Measurements from ENCODE around the gene MACO1. TPM values are rescaled to one million over a fixed set of nuclear protein-coding genes. Genes with fewer than 3 reads are reported as not detected.

MACO1 gene
- total RNA-seq, 1 experiment from 2014 or later = 16.3 TPM

DNA sequence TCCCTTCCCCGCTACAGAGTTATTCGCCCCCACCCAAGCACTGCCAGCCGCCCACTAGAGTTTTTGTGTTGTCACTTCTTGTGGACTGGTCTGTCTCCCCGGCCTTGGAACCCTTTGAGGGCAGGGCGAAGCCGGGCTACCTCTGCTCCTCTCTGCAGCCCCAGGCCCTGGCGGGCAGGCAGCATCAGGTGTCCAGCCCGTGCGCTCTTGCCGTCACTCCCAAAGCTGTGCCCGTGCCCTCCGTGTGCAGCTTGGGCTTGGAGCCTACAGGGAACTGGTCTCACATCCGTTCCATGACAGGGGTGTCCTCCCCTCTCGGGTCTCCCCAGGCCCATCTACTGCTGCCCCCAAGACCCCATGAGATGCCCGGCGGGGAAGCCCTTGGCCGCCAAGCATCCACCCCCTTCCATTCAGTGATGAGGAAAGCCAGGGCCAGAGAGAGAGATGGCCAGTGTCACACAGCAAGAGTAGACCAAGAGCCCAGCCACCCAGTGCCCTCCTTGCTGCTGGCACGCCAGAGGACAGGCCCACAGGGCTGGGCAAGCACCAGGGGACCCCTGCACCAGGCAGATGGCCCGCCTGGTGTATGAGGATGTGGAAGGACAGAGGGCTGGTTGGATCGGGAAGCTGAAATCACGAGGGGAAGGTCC lies 97.4 kb downstream of the MACO1 start:
- TF ChIP-seq, protein P1, sequence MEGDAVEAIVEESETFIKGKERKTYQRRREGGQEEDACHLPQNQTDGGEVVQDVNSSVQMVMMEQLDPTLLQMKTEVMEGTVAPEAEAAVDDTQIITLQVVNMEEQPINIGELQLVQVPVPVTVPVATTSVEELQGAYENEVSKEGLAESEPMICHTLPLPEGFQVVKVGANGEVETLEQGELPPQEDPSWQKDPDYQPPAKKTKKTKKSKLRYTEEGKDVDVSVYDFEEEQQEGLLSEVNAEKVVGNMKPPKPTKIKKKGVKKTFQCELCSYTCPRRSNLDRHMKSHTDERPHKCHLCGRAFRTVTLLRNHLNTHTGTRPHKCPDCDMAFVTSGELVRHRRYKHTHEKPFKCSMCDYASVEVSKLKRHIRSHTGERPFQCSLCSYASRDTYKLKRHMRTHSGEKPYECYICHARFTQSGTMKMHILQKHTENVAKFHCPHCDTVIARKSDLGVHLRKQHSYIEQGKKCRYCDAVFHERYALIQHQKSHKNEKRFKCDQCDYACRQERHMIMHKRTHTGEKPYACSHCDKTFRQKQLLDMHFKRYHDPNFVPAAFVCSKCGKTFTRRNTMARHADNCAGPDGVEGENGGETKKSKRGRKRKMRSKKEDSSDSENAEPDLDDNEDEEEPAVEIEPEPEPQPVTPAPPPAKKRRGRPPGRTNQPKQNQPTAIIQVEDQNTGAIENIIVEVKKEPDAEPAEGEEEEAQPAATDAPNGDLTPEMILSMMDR (conservative IDR thresholded peaks at IDR 0.05) = no peak
- H3K9ac ChIP-seq (ENCODE audit: extremely low read depth, insufficient read length, low read length) = no peak overlapping the region
- H3K18ac ChIP-seq (ENCODE audit: insufficient read length, low read depth, low read length) = no peak overlapping the region
- no peaks in the 10 kb centered on the region for H3K23me2 ChIP-seq (ENCODE audit: insufficient read length, low read depth, low read length, poor library complexity, severe bottlenecking)
- no peak overlapping the region for H3K4me2 ChIP-seq (ENCODE audit: insufficient read depth, insufficient read length, low read length)
- H3K14ac ChIP-seq (ENCODE audit: insufficient read depth, low read length) = no peak overlapping the region; the same call in 1 of the 2 replicates
- H3K23ac ChIP-seq (ENCODE audit: insufficient read length, low read depth, low read length) = no peak overlapping the region
- no peaks in the 10 kb centered on the region for H3K4me1 ChIP-seq (ENCODE audit: insufficient read depth, low read length)
- H4K91ac ChIP-seq (ENCODE audit: insufficient read length, low read depth, low read length) = no peak overlapping the region
- H4K8ac ChIP-seq (replicated peaks; ENCODE audit: insufficient read length, low read depth, low read length) = no peak overlapping the region
- H3K4ac ChIP-seq (ENCODE audit: low read depth, low read length) = no peak overlapping the region
- no peak overlapping the region for H2BK12ac ChIP-seq (ENCODE audit: insufficient read length, low read depth, low read length)
- no peak overlapping the region for H2BK15ac ChIP-seq (ENCODE audit: low read depth, low read length)
- H2AK5ac ChIP-seq (ENCODE audit: insufficient read length, low read length) = no peak overlapping the region
- H3K56ac ChIP-seq (ENCODE audit: insufficient read length, low read depth, low read length) = no peak overlapping the region
- no peak overlapping the region for H2BK120ac ChIP-seq (ENCODE audit: low read depth, low read length, poor library complexity, severe bottlenecking)
- Mint-ChIP-seq H3K27me3 (ENCODE audit: low read depth) (peaks cover 5% of the 10 kb centered on the region), H3K4me3 (no peak overlapping the region; a peak in 1 of 5 replicates), H3K9me3 (peaks cover 2 to 9% of the 10 kb centered on the region in 2 experiments; a peak in 3 of 5 replicates), H3K36me3 (ENCODE audit: insufficient read depth in 1 of 3, low read depth in 3 of 3) (no peaks in the 10 kb centered on the region; a peak in 1 of 7 replicates), H3K27ac (no peak overlapping the region), H3K4me1 (peaks cover 5% of the 10 kb centered on the region in 2 experiments; a peak in 3 of 4 replicates)
- H3K27ac ChIP-seq (ENCODE audit: insufficient read length, low read depth, low read length) = no peak overlapping the region
- H2BK5ac ChIP-seq (ENCODE audit: insufficient read length, low read length) = no peak overlapping the region
- H3T11ph ChIP-seq (ENCODE audit: low read length) = no peak overlapping the region
- H3K79me1 ChIP-seq (ENCODE audit: insufficient read depth, low read depth, low read length, poor library complexity, severe bottlenecking) = no peaks in the 10 kb centered on the region
- no peaks in the 10 kb centered on the region for H3K79me2 ChIP-seq (ENCODE audit: insufficient read depth, low read length)
- H4K20me1 ChIP-seq (ENCODE audit: control insufficient read depth, insufficient read depth, insufficient read length) = no peaks in the 10 kb centered on the region
- H4K5ac ChIP-seq (ENCODE audit: insufficient read length, low read depth, low read length) = no peak overlapping the region
- no peak overlapping the region for H2BK20ac ChIP-seq (ENCODE audit: low read depth, low read length, poor library complexity, severe bottlenecking)
- DNase-seq = no peak
- H3K9me3 ChIP-seq (ENCODE audit: control insufficient read depth, low read depth, low read length) = no peaks in the 10 kb centered on the region
- H2AFZ ChIP-seq (ENCODE audit: low read length) = no peak overlapping the region
- no CpG with 5 or more reads among the region's 21 CpGs for WGBS (ENCODE audit: extremely low coverage, insufficient read length, low lambda C conversion rate)
- H3K27me3 ChIP-seq (ENCODE audit: insufficient read depth, low read length) = no peaks in the 10 kb centered on the region
